Esophagus muscularis mucosa (tissue), 4 donors: Measurements from ENCODE around the gene NSD1.

Experiments
- CTCF ChIP-seq, 3 experiments: fragments of 200-600 bp in 2 of 3; fragments of 450-650 bp in 1 of 3; sonication (generic) in 2 of 3; IDR thresholded peaks; one replicate each; pipeline ENCODE4 v1.5.1; 2017 to 2019; ENCODE audit warnings: antibody characterized with exemption in 3 of 3, mild to moderate bottlenecking in 2 of 3, moderate library complexity in 1 of 3
- EP300 ChIP-seq: sonication (generic); formaldehyde crosslinking; IDR thresholded peaks from one replicate; pipeline ENCODE4 v1.6.1; 2017; ENCODE audit warnings: antibody characterized with exemption
- POLR2A ChIP-seq: fragments of 450-650 bp; IDR thresholded peaks from one replicate; pipeline ENCODE4 v1.6.1; 2017; ENCODE audit warnings: antibody characterized with exemption, moderate library complexity, mild to moderate bottlenecking, low read depth
- POLR2AphosphoS5 ChIP-seq, 2 donors: sonication (generic); formaldehyde crosslinking; IDR thresholded peaks; one replicate each; pipeline ENCODE4 v1.6.1; 2017; ENCODE audit warnings: antibody characterized with exemption in 2 of 2

GRCh38 chr5:177097016-177097985 lies 36.3 kb upstream of the NSD1 start:
- TF ChIP-seq POLR2A, result no peak
- no peak for TF ChIP-seq CTCF (IDR thresholded peaks at IDR 0.05)
- no peak for TF ChIP-seq EP300
- no peak for TF ChIP-seq POLR2AphosphoS5 (IDR thresholded peaks at IDR 0.05)
